ENCODE data around the gene EIF4G3. TPM values are rescaled to one million over a fixed set of nuclear protein-coding genes. Genes with fewer than 3 reads are reported as not detected.

Gene EIF4G3
- total RNA-seq, 1 experiment from 2014 or later: 72.0 TPM

DNA sequence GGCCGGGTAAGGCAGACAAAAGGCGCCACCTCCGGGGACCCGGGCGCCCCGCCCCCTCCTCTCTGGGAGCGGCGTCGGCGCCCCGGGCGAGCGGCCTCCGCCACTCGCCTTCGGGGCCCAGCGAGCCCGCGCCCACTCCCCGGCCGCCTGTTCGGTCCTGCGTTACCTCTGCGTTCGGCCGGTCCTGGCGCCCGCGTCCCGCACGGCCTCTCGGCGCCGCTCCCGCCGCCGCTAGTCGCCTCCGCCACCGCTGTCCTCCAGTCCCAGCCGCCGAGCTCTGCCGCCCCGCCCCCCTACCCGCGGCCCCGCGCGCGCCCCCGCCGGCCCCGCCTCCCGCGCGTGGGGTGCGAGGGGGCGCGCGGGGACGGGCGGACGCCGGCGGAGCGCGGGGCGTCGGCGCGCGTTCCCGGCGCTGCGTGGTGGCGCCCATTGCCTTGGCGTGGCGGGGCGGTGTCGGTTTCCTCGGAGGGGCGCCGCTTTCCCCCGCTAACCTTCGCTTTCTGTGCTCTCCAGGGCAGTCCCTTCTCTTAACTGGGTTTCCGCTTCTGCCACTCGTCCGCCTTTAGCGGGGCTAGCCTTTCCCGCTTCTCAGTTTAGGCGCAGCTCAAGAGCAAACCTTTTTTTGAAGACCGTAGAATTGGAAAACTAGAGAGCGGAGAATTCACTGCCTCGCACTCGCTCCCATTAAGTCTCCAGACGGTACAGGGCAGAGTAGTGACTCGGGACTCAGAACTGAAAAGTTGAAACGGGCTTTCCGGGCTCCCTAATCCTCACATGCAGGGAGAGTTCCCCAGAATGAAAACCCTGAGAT lies 389.5 kb downstream of the EIF4G3 start, which contains the start of gene HP1BP3:
HP1BP3 (minus strand) TSS at position 279 of the 811 bp plus-strand sequence. CDS start 6,867 bp downstream, outside the sequence.
- Histone ChIP-seq H3K23ac (ENCODE audit: insufficient read length, low read depth, low read length) (no peak within 1 kb of the TSS), H3T11ph (ENCODE audit: low read length) (peak within 1 kb of the TSS; percentile 72), H2AFZ (ENCODE audit: low read length) (no peak within 1 kb of the TSS), H3K4me1 (ENCODE audit: insufficient read depth, low read length) (no peaks in the 10 kb centered on the region), H4K91ac (ENCODE audit: insufficient read length, low read depth, low read length) (no peak within 1 kb of the TSS), H2BK15ac (ENCODE audit: low read depth, low read length) (no peak within 1 kb of the TSS), H2BK20ac (ENCODE audit: low read depth, low read length, poor library complexity, severe bottlenecking) (no peak within 1 kb of the TSS), H3K79me1 (ENCODE audit: insufficient read depth, low read depth, low read length, poor library complexity, severe bottlenecking) (peaks cover 7% of the 10 kb centered on the region), H4K5ac (ENCODE audit: insufficient read length, low read depth, low read length) (no peak within 1 kb of the TSS), H4K20me1 (ENCODE audit: control insufficient read depth, insufficient read depth, insufficient read length) (no peaks in the 10 kb centered on the region), H2BK12ac (ENCODE audit: insufficient read length, low read depth, low read length) (no peak within 1 kb of the TSS), H3K9ac (ENCODE audit: extremely low read depth, insufficient read length, low read length) (peak within 1 kb of the TSS; percentile 91), H3K27ac (ENCODE audit: insufficient read length, low read depth, low read length) (peak within 1 kb of the TSS; percentile 78), H2AK5ac (ENCODE audit: insufficient read length, low read length) (no peak within 1 kb of the TSS), H3K27me3 (ENCODE audit: insufficient read depth, low read length) (no peaks in the 10 kb centered on the region), H3K4me2 (ENCODE audit: insufficient read depth, insufficient read length, low read length) (peak within 1 kb of the TSS; percentile 97), H3K18ac (ENCODE audit: insufficient read length, low read depth, low read length) (peak within 1 kb of the TSS; percentile 81), H2BK120ac (ENCODE audit: low read depth, low read length, poor library complexity, severe bottlenecking) (no peak within 1 kb of the TSS), H2BK5ac (ENCODE audit: insufficient read length, low read length) (no peak within 1 kb of the TSS), H3K79me2 (ENCODE audit: insufficient read depth, low read length) (peaks cover 15% of the 10 kb centered on the region), H3K9me3 (ENCODE audit: control insufficient read depth, low read depth, low read length) (no peaks in the 10 kb centered on the region), H3K4ac (ENCODE audit: low read depth, low read length) (no peak within 1 kb of the TSS), H3K14ac (ENCODE audit: insufficient read depth, low read length) (peak within 1 kb of the TSS; percentile 93), H3K23me2 (ENCODE audit: insufficient read length, low read depth, low read length, poor library complexity, severe bottlenecking) (peaks cover 8% of the 10 kb centered on the region), H4K8ac (replicated peaks; ENCODE audit: insufficient read length, low read depth, low read length) (no peak within 1 kb of the TSS), H3K56ac (ENCODE audit: insufficient read length, low read depth, low read length) (no peak within 1 kb of the TSS)
- Mint-ChIP-seq H3K27ac (peak within 1 kb of the TSS; percentile 98 to 99 (median 98)), H3K4me1 (peaks cover 21 to 24% of the 10 kb centered on the region in 2 experiments), H3K9me3 (no peaks in the 10 kb centered on the region; a peak in 1 of 5 replicates), H3K36me3 (ENCODE audit: insufficient read depth in 1 of 3, low read depth in 3 of 3) (peaks cover 0 to 5% (median 0%) of the 10 kb centered on the region in 3 experiments; a peak in 3 of 7 replicates), H3K4me3 (peak within 1 kb of the TSS; percentile 99 to 100), H3K27me3 (ENCODE audit: low read depth) (0 out of 2 replicates have a peak, but pooled peaks cover 2% of the 10 kb centered on the region)
- no CpG with 5 or more reads among the region's 99 CpGs for WGBS (ENCODE audit: extremely low coverage, insufficient read length, low lambda C conversion rate)
- peak; percentile 65 for DNase-seq
- TF ChIP-seq CTCF (conservative IDR thresholded peaks at IDR 0.05): no peak
